HG03432 (cell line): ENCODE measurements around the gene KLK10.

Source experiments
- ATAC-seq: cut with Tn5 transposase; IDR thresholded peaks from one replicate; pipeline ENCODE4 v1.9.1; 2021; ENCODE audit warnings: mild to moderate bottlenecking, moderate library complexity; ENCODE audit not compliant: unreplicated experiment

KLK10 gene

GRCh38 chr19:51019544-51019925 lies at the start of gene KLK10:
Gene KLK10, minus strand, starts transcription at chr19:51019709. Its CDS starts 579 bp downstream, at chr19:51019130.
- no peak for ATAC-seq

GRCh38 chr19:51066393-51067186 lies 47.1 kb upstream of the KLK10 start:
- ATAC-seq: no peak

DNA sequence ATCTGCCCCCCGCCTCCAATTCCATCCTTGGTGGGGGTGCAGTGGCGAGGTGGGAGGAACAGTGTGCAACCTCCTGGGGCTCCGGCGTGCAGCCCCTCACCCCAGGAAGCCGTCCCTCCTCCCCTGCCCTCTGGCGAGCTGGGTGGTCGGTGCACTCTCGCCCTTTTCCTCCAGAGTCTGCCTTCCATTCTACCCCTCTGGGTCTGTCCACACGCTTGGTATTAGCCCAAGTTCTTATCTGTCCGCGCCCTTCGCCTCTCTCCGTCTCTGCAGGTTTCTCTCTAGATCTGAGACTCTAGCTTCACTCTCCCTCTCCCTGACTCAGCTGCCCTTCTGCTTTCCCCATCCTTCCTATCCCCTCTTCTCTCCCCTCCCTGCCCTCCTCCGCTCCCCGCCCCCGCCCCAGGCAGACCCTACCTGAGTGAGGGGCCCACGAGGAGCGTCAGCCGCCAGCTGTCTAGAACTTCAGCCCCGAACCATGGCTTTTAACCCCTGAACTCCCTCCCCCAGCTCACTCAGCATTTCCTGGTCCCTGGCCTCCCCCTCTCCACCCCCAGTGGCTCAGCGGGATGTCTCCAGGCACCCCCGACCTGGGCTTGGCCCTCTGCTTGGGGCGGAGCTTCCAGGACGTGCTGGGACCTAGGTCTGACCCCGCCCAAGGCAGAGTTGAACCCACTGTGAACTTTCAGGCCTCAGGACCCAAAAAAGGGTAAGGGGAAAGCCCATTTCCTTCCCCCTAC lies 45.9 kb upstream of the KLK10 start:
- no peak for ATAC-seq

DNA sequence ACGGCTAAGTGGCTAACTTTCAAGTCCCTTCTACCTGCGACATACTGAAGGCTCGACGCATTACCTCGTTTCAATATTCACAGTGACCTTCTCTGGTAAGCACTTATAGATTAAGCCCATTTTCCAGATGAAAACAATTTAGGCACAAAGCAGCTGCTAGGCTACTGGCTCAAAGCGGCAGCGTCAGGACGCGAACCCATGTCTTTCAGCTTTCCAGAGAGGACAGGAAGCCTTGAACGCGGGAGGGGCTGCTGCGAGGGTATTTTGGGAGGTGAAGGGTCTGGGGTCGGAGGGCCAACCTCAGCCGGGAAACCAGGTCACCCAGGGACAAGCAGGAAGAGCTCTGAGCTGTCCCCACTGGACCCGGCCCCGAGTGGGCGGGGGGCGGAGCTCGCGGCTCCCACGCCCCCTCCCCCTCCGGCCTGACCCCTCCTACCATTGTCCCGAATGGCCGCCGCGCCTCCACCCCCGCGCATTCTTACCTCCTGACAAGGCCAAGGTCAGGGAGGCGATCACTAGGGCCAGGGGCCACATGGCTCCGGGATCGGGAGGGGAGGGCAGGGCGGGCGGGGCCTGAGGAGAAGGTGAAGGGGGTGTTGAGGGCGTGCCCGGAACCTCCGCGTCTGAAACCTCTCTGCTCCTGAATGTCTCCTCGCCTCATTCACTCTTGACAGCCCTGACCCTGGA lies 45.2 kb upstream of the KLK10 start, which contains the start of gene KLK13:
Gene KLK13, minus strand, starts transcription at position 559 of the 687 bp plus-strand sequence. Its CDS starts 25 bp downstream, at position 534.
- no peak for ATAC-seq

- ATAC-seq: no peak
Measured at GRCh38 chr19:51063664-51064063, 44.2 kb upstream of the KLK10 start.

DNA sequence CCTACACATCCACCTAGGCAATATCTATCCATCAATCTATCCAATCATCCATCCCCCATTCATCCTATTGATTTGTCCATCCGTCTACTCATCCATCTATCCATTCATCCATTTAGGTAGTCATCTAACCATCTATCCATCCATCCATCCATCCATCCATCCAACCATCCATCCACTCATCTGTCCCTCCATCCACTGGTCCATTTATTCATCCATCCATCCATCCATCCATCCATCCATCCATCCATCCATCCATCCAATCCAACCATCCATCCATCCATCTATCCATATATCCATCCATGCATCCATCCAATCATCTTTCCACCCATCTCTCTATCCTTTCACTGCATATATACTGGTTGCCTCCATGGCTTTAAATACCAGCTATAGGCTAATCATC lies 41.5 kb upstream of the KLK10 start:
- no peak for ATAC-seq

GRCh38 chr19:51060336-51060735 lies 40.8 kb upstream of the KLK10 start:
- ATAC-seq: no peak

GRCh38 chr19:51059715-51060114 lies 40.2 kb upstream of the KLK10 start:
- no peak for ATAC-seq

- no peak for ATAC-seq
Measured at GRCh38 chr19:51055866-51056265, 36.4 kb upstream of the KLK10 start.

- ATAC-seq: no peak
Measured at GRCh38 chr19:51047031-51047335, 27.5 kb upstream of the KLK10 start.

GRCh38 chr19:51044327-51044726 lies 24.8 kb upstream of the KLK10 start:
- ATAC-seq: no peak

DNA sequence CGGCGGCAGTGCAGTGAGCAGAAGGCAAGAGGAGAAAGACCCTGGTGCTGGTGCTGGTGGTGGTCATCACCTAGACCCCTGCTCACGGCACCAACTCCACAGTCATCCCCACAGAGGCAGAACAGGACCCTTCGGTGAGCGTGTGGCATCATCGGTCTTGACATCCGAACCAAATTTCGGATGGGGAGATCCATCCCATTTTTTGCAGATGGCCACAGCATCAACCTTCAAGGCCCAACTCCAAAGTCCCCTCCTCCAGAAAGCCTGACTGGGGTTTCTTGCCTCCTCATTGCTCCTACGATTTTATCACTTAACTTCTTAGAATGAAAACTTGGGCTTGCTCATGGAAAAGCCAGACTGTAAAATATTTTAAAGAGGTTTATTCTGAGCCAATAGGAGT lies 24.0 kb upstream of the KLK10 start:
- ATAC-seq: no peak

DNA sequence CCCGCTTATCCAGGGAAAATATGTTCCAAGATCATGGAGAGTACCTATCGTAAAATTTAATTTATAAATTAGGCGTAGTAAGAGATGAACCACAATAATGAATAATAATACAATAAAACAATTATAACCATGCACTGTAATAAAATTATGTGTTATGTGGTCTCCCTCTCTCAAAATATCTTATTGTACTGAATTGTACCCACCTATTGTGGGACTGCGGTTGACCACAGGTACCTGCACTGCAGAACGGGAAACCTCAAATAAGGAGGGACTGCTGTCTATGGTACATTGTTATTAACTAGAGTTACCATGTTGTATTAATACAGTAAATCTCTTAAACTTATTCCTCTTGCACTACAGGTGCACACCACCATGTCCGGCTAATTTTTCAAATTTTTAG lies 20.6 kb upstream of the KLK10 start:
- ATAC-seq: no peak

GRCh38 chr19:51036519-51036918 lies 17.0 kb upstream of the KLK10 start:
- ATAC-seq: no peak

DNA sequence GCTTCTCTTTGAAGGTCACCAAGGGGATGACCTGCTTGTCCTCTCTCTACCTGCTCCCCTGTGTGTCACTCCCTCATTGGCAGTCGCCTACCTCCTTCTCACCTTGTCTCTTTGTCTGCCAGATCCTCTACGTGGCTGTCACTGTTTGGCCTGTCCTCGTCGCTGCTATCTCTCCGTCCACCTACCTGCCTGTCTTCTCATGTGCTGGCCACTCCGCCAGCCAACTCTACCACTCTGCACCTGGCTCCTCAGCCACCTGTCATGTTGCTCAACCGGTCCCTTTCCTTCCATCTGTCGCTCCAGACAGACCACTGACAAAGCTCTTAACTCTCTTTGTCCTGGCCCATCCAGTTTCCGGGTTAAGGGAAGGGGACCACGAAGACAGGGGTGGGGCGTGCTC lies 15.2 kb upstream of the KLK10 start, which contains the start of gene KLK12:
Gene KLK12, minus strand, starts transcription at position 299 of the 400 bp plus-strand sequence. CDS start 381 bp downstream, outside the sequence.
- no peak for ATAC-seq

- ATAC-seq: no peak
Measured at GRCh38 chr19:51031880-51032225, 12.3 kb upstream of the KLK10 start.

DNA sequence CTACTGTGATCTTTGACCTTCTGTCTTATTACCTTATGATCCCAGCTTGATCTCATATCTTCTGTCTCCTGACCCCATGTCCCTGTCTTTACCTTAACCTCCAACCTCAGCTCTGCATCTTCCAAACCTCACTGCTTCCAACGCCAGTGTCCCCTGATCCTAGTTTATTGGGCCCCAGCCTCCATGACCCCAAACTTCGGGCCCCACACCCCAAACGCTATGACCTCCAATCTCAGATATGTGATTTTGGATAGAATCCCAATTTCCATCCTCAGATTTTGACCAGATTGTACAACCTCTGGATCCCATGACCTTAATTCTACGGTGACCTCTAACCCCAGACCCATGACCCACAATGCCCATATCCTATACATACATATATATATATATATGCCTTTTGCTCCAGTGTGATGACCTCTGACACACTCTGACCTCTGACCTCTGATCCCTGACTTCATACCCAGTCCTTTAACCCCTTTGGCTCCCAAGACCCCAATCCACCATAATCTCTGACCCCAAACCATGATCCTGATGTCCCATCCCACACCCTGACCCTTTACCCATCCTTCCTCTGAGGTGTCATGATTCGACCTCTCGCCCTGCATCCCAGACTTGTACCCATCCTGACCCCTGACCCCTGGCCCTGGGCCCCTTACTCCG lies 11.8 kb upstream of the KLK10 start:
- no peak for ATAC-seq

DNA sequence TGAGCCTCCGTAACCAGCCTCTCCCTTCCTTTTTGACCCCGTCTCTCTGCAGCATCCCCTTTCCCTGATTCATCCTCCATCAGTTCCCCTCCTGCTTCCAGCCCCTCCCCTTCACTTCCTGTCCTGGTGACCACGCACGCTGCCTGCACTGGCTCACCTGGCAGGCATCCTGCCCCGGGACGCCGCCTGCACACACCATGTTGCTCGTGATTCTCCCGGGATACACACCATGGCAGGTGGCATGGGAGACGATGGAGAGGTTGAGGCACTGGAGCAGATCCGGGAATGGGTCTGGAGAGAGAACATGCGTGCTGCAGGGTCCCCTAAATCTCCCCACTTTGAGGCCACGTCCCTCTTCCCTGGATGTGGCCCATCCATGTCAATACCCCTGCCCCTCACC lies 11.1 kb upstream of the KLK10 start:
- ATAC-seq: no peak

- no peak for ATAC-seq
Measured at GRCh38 chr19:51029718-51030117, 10.2 kb upstream of the KLK10 start.

DNA sequence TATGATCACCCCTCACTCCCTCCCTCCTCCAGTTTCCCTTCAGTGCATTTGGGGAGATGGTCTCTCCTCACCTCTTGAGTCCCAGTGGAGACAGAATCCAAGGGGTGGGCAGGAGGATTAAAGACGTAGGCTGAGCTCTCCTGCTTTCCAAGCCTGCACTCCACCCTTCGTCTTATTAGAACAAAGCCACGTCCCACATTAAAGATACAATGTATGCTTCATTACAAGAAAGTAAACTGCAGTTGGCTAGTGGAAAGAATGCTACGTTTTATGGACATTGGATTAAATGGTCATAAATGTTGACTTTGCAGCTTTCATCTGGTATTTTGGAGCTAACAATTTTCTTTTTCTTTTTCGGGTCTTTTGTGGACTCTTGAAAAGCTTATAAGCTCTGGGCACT lies 8.4 kb upstream of the KLK10 start:
- no peak for ATAC-seq

DNA sequence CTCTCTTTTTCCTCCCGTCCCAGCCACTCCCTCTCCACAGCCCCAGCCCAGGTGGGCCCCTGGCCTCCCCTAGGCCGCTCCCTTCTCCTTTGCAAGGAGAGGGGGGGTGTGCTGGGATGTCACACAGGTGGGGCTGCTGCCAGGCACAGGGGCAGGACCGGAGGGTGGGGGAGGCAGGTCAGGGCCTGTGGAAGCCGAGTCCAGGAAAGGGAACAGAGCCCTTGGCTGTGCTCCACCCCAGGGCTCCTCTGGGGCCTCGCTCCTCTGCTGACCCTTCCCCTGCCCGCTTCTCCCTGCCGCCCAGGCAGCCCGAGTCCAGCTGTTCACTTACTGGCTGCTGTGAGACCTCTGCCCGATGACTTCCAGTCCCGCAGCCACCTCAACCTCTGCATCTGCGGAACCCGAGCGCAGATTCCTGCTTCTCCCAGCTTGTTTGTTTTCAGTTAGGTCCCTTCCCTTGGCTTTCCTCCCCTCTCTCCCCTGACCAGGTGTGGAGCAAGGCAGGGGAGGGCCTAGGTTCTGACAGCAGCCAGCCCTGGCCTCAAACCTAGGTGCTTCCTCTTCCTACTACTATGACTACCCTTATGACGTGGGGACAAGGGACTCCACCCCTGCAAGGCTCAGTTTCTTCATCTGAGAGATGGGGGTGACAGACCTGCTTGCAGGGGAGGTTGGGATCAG lies 7.8 kb upstream of the KLK10 start:
- no peak for ATAC-seq
